Right cardiac atrium (tissue), 5 donors: ENCODE measurements around the gene CMPK2. TPM values are rescaled to one million over a fixed set of nuclear protein-coding genes. Genes with fewer than 3 reads are reported as not detected.
A peak's percentile ranks its signal among the peaks of the same experiment; 100 is the strongest.

Experiments used
- ATAC-seq, 2 donors: fragments of 200-7000 bp; cut with Tn5 transposase; one replicate each; pipeline versions ENCODE4 v1.8.0 to v1.9.1; 2020; ENCODE audit warnings: moderate library complexity in 2 of 2, mild to moderate bottlenecking in 1 of 2
- DNase-seq, 3 donors: peaks; one replicate each; pipeline ENCODE4 v3.0.0-alpha.2; 2020
- H3K27ac ChIP-seq: one replicate; pipeline ENCODE4 v1.5.1; 2013; ENCODE audit warnings: mild to moderate bottlenecking, low read length, control low read depth, moderate library complexity
- H3K27me3 ChIP-seq: one replicate; pipeline ENCODE4 v1.6.1; 2013; ENCODE audit not compliant: control insufficient read depth, insufficient read depth
- H3K4me1 ChIP-seq: one replicate; pipeline ENCODE4 v1.6.1; 2013; ENCODE audit warnings: low read length; ENCODE audit not compliant: control insufficient read depth, insufficient read depth
- H3K4me3 ChIP-seq: one replicate; pipeline ENCODE4 v1.5.1; 2013; ENCODE audit warnings: low read length, control low read depth
- H3K9me3 ChIP-seq: one replicate; pipeline ENCODE4 v1.6.1; 2013; ENCODE audit warnings: low read length; ENCODE audit not compliant: control insufficient read depth
- WGBS: extraction: QIAGEN DNeasy Blood & Tissue Kit; methylation state at CpG from one replicate; pipeline ENCODE4 v1.1.7; 2013; 5-methylcytosine and 5-hydroxymethylcytosine counted together
- intact Hi-C, 4 donors: fragments of 100-400 bp; cut with DNase I; formaldehyde crosslinking; loops; one replicate each; pipeline versions ENCODE4 v1.11.0 to v1.14.0; 2022 to 2023
- long read RNA-seq, 4 donors: library from polyadenylated mRNA; unstranded; transcript quantifications; one replicate each; pipeline ENCODE4 v2.0.0, GENCODE V29; 2020 to 2021
- polyA plus RNA-seq: library from polyadenylated mRNA; stranded (reverse); fragments of 200-250 nt; gene quantifications from one replicate; pipeline ENCODE4 v1.2.3, GENCODE V29; 2013
- total RNA-seq, 4 donors: library from RNA; stranded (reverse); fragmentation: NEBNext Ultra II Directional; extraction: Animal tissue kit (Norgen Biotek cat#: 25700); gene quantifications; one replicate each; pipeline ENCODE4 v1.2.1, GENCODE V29; 2021
- donor health status: healthy with polysubstance abuse.
- donor health status: DM: no; HTN: yes; CAD: no.
- donor health status: DM: no; HTN: no; CAD: no.
- donor health status: DM: no; HTN: yes; CAD: no; lungs with severe emphysema.
- donor health status: DM: yes; HTN: yes; CAD: no.

The CMPK2 gene, protein sequence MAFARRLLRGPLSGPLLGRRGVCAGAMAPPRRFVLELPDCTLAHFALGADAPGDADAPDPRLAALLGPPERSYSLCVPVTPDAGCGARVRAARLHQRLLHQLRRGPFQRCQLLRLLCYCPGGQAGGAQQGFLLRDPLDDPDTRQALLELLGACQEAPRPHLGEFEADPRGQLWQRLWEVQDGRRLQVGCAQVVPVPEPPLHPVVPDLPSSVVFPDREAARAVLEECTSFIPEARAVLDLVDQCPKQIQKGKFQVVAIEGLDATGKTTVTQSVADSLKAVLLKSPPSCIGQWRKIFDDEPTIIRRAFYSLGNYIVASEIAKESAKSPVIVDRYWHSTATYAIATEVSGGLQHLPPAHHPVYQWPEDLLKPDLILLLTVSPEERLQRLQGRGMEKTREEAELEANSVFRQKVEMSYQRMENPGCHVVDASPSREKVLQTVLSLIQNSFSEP
- 1 to 10 TPM; 3.0 to 5.7 (median 4.3) TPM for total RNA-seq
- 2.7 TPM for polyA plus RNA-seq
- long read RNA-seq, donor 1, transcript CMPK2-201 (5 exons, 2,884 nt): major isoform, 10 of 14 reads
- long read RNA-seq, donor 1, partial matches to known transcripts: 0 of 14 reads
- long read RNA-seq, donor 1, other reads (novel, unspliced or antisense): 2 of 14 reads
- long read RNA-seq, donor 2, transcript CMPK2-201 (5 exons, 2,884 nt): major isoform, 8 of 9 reads
- long read RNA-seq, donor 2, partial matches to known transcripts: 0 of 9 reads
- long read RNA-seq, donor 2, other reads (novel, unspliced or antisense): 0 of 9 reads
- long read RNA-seq, donor 3, transcript CMPK2-201 (5 exons, 2,884 nt): major isoform, 7 of 10 reads
- long read RNA-seq, donor 3, partial matches to known transcripts: 2 of 10 reads
- long read RNA-seq, donor 3, other reads (novel, unspliced or antisense): 1 of 10 reads
- long read RNA-seq, donor 4, transcript CMPK2-201 (5 exons, 2,884 nt): major isoform, 10 of 10 reads
- long read RNA-seq, donor 4, partial matches to known transcripts: 0 of 10 reads
- long read RNA-seq, donor 4, other reads (novel, unspliced or antisense): 0 of 10 reads

GRCh38 chr2:6865346-6866274 is at the start of gene CMPK2:
CMPK2 (minus strand) TSS chr2:6865907; CDS start chr2:6865696, 211 bp downstream.
- intact Hi-C loops: no loop called here
- Histone ChIP-seq H3K27me3 (no peaks in the 10 kb centered on the region), H3K4me1 (peaks cover 3% of the 10 kb centered on the region), H3K4me3 (peak within 1 kb of the TSS; percentile 87), H3K27ac (peak within 1 kb of the TSS; percentile 37), H3K9me3 (no peaks in the 10 kb centered on the region)
- ATAC-seq (peak; percentile 83 to 85), DNase-seq (peak; percentile 75 to 90 (median 88))
- WGBS: under 1% methylated on average over 115 of the region's 115 CpGs

GRCh38 chr2:6915399-6915798 is 49.7 kb upstream of the CMPK2 start:
- no peak overlapping the region for H3K4me3 ChIP-seq
- H3K27ac ChIP-seq: no peak overlapping the region
- intact Hi-C loops: loop anchor here in 2 of 4 donors (5.0 kb wide), 2 partner anchors 92 to 122 kb away; no protein-coding TSS in a partner anchor
- no peak for DNase-seq
- no peaks in the 10 kb centered on the region for H3K4me1 ChIP-seq
- ATAC-seq: no peak
- H3K27me3 ChIP-seq: no peaks in the 10 kb centered on the region
- 91% methylated on average over 2 of the region's 2 CpGs for WGBS
- H3K9me3 ChIP-seq: no peaks in the 10 kb centered on the region

GRCh38 chr2:6914828-6915227 is 49.1 kb upstream of the CMPK2 start:
- WGBS: 91% methylated on average over 3 of the region's 3 CpGs
- ATAC-seq (no peak), DNase-seq (no peak)
- Histone ChIP-seq H3K4me3 (no peak overlapping the region), H3K27ac (no peak overlapping the region), H3K4me1 (no peaks in the 10 kb centered on the region), H3K9me3 (no peaks in the 10 kb centered on the region), H3K27me3 (no peaks in the 10 kb centered on the region)
- intact Hi-C loops: loop anchor here in 2 of 4 donors (5.0 kb wide), 2 partner anchors 92 to 122 kb away; no protein-coding TSS in a partner anchor

GRCh38 chr2:6913415-6914157 is 47.9 kb upstream of the CMPK2 start:
- Histone ChIP-seq H3K27ac (no peak overlapping the region), H3K27me3 (no peaks in the 10 kb centered on the region), H3K9me3 (no peaks in the 10 kb centered on the region), H3K4me3 (no peak overlapping the region), H3K4me1 (no peaks in the 10 kb centered on the region)
- ATAC-seq: no peak
- intact Hi-C loops: no loop called here
- no peak for DNase-seq
- 88% methylated on average over 9 of the region's 9 CpGs for WGBS

DNA sequence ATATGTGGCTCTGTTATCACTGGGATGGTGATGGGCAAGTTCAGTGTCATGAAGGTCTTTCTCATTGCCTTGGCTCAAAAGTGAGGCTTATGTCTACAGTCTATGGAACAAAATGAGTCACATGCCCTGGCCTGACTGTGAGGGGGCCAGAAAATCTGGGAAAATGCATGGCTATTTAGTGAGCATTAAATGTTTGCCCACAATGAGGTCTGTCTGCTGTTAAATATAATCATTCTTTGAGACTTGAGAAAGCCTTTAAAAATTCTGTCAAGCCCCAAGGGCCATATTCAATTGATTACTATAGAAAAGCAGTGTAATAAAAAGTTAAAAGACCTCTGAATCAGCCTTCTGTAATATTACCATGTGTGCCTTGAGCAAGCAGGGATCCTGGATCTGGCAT is 46.0 kb upstream of the CMPK2 start:
- no peaks in the 10 kb centered on the region for H3K4me1 ChIP-seq
- no peak overlapping the region for H3K4me3 ChIP-seq
- H3K27me3 ChIP-seq: no peaks in the 10 kb centered on the region
- H3K9me3 ChIP-seq: no peaks in the 10 kb centered on the region
- DNase-seq (no peak), ATAC-seq (no peak)
- no peak overlapping the region for H3K27ac ChIP-seq
- intact Hi-C loops: no loop called here

- no peaks in the 10 kb centered on the region for H3K9me3 ChIP-seq
- intact Hi-C loops: loop anchor here in 1 of 4 donors (5.0 kb wide), 1 partner anchor 128 kb away; no protein-coding TSS in a partner anchor
- no peaks in the 10 kb centered on the region for H3K27me3 ChIP-seq
- DNase-seq (no peak), ATAC-seq (no peak)
- H3K4me3 ChIP-seq: no peak overlapping the region
- no peaks in the 10 kb centered on the region for H3K4me1 ChIP-seq
- WGBS: 73% methylated on average over 8 of the region's 8 CpGs
- no peak overlapping the region for H3K27ac ChIP-seq
These were observed 44.0 kb upstream of the CMPK2 start for GRCh38 chr2:6909431-6910385.

DNA sequence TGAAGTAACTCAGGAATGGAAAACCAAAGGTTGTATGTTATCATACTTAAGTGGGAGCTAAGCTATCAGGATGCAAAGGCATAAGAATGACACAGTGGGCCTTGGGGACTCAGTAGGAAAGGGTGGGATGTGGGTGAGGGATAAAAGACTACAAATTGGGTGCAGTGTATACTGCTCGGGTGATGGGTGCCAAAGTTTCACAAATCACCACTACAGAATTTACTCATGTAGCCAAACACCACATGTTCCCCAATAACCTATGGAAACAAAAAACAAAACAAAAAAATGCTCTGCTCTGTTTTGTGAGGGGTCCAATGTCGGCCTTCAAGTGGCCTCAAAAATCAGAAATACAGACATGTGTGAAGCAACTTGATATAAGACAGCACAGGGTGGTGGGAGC is 42.6 kb upstream of the CMPK2 start:
- 83% methylated on average over 2 of the region's 2 CpGs for WGBS

GRCh38 chr2:6906165-6906741 is 40.5 kb upstream of the CMPK2 start:
- DNase-seq: no peak
- Histone ChIP-seq H3K4me3 (no peak overlapping the region), H3K27me3 (no peaks in the 10 kb centered on the region), H3K4me1 (no peaks in the 10 kb centered on the region), H3K9me3 (no peaks in the 10 kb centered on the region), H3K27ac (no peak overlapping the region)
- no peak for ATAC-seq
- intact Hi-C loops: loop anchor here in 1 of 4 donors (5.0 kb wide), 1 partner anchor 131 kb away; no protein-coding TSS in a partner anchor
- WGBS: 91% methylated on average over 1 of the region's 1 CpG

More for the DNA sequence above, 42.6 kb upstream of the CMPK2 start:
- Histone ChIP-seq H3K4me3 (no peak overlapping the region), H3K4me1 (no peaks in the 10 kb centered on the region), H3K9me3 (no peaks in the 10 kb centered on the region), H3K27ac (no peak overlapping the region), H3K27me3 (no peaks in the 10 kb centered on the region)
- intact Hi-C loops: loop anchor here in 1 of 4 donors (5.0 kb wide), 1 partner anchor 129 kb away; no protein-coding TSS in a partner anchor
- no peak for ATAC-seq
- no peak for DNase-seq
